Activated CD8-positive, alpha-beta memory T cell treated with anti-CD3 and anti-CD28 coated beads, Interleukin-2, amount 50 U/mL, for 24 hours (primary cell): ENCODE data around the gene CDH23.

Experiments
- DNase-seq: peaks from one replicate; pipeline ENCODE4 v3.0.0-alpha.2; 2020; ENCODE audit errors: extremely low read depth

CDH23 gene

DNA sequence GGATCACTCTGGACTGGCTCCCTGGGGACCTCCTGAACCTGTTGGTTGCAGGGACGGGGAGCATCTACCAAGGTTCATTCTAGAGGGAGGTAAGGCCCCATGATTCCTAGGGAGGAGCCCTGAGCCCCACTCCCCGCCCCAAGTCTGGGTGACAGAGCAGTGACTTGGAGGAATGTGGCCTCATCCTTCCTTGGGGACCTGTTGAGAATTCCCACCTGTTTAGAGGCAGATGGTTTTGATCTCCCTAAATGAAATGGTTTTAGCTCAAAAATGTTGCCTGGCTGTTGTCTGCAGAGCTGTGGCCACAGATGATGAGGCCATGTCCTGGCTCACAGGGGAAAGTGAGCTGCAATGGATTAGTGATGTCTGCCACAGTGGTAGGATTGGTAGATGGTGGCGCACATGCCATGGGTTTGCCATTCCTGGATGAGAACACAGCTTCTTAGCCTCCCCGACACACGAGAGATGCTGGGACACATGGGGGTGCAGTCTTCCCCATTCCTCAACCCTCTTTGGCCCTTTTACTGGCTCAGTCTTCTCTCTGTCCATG is 310.6 kb downstream of the CDH23 start:
- no peak for DNase-seq

DNA sequence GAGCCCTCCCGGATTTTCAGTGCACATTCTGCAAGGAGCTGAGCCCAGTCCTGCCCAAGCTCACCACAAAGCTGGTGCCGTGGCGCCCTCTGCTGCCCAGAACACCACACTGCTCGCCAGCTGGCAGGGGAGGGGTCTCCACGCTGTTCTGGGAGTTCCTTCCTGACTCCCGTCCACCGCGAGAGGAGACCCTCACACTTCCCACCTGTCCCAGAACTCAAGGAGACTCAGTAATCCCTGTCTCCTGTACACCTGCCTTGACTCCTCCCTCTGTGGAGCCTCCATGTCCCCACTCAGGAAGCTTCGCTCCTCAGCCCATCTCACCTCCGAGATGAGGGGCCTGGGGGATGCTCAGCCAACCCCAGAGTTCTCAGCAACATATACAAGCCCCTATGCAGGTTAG is 311.6 kb downstream of the CDH23 start:
- DNase-seq, result no peak

DNA sequence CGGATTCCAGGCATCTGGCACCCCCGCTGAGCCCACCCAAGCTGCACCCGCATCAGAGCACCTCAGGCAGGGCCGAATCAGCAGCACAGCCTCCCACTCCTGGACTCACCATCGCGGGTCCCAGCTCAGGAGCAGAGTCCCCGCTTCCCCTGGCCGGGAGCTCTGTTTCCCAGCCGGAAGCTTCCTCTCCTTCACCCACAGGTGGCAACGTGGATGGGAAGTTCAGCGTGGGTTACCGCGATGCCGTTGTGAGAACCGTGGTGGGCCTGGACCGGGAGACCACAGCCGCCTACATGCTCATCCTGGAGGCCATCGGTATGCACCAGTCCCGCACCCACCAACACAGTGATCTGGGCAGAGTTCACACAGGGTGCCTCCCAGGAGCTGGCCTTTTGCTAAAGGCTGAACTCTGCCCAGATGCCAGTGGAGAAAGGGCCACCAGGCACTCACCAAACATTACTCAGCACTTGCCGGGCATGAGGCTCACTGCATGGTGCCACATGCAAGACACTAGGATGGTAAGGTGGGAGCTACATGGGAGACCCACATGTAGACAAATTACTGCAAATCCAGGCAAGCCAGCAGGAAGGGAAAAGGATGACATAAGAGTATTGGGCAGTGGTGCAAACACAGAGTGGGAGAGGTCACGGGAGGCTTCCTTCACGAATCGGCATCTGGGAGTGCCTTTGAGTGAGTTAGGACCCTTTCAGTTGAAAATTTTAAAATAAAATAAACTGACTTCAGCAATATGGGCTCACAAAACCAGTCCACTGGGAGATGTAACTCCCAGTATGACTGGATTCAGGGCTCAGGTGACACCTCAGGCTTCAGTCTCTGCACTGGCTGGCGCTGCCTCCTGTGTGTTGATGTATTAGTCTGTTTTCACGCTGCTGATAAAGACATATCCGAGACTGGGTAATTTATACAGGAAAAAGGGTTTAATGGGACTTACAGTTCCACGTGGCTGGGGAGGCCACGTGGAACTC is 312.5 kb downstream of the CDH23 start:
- DNase-seq, result no peak

DNA sequence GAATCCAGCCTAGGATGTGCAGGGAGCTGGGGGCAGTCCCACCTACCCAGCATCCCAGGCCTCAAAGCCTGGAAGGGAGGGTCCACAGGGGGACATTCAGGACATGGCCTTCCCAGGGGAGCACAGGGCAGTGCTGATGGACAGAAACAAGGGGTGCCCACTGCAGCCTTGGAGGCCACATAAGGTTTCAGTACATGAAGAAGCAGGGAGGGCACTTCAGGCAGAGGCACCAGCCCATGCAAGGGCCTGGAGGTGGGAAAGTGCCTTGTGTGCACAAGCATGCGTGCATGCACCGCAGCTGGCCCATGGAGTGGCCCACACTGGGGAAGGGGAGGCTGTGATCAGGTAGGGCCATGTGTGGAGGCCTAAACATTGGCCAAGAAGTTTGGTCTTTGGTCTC is 313.8 kb downstream of the CDH23 start:
- no peak for DNase-seq

DNA sequence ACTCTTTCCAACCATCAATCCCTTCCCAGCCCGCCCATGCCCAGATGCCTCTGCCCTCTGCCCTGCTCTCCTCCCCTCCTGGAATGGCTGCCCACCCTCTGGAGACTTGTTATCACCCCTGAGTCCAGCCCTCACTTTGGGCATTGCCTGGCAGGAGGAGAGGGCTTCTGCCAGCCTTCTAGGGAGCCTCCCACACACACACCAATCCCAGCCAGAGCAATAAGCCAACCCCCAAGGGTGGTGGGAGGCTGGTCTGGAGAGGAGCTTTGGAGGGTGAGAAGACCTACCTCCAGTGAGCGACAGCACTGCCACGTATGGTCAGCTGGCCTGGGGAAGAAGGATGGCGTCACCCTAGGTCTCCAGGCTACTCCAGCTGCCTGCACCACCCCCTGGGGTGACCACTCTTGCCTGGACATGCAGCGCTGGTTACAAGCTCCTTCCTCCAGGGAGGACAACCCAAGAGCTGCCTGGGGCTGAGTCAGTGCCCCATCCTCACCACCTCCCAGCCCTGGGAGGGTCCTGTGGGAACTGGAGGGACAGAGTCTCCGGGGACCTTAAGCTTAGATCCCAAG is 314.4 kb downstream of the CDH23 start:
- no peak for DNase-seq

DNA sequence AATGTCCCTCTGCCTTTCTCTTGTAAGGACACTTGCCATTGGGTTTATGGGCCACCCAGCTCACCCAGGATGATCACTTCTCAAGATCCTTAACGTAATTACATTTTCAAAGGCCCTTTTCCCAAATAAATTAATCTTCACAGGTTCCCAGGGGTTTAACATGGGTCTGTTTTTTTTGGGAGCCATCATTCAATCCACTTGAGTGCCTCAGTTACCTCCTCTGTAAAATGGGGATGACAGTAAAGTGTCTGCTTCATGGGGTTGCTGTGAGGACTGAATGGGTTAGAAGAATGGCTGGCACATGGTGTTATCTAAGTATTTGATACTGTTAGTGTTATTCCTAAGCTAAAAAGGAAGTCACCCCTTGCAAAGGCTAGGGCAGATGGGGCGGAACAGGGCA is 315.4 kb downstream of the CDH23 start:
- no peak for DNase-seq

DNA sequence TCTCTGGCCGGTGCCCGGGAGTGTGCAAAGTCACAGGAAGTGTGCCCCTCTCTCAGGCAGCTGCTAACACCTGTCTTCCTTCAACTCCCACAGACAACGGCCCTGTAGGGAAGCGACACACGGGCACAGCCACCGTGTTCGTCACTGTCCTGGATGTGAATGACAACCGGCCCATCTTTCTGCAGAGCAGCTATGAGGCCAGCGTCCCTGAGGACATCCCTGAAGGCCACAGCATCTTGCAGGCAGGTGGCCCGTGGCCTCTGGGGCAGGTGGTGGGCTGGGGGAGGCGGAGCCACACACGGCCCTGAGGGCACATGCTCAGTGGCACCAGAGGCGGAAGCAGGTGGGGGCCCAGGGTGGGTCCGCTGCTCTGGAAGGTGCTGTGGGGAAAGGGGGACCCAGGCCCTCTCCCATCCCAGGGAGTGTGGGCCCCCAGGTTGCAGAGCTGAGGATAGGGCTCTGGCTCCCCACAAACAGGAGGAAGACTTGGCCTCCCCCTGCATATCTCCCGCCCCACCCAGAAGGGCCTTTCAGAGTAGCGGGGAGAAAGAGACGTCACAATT is 315.9 kb downstream of the CDH23 start:
- DNase-seq, result no peak

DNA sequence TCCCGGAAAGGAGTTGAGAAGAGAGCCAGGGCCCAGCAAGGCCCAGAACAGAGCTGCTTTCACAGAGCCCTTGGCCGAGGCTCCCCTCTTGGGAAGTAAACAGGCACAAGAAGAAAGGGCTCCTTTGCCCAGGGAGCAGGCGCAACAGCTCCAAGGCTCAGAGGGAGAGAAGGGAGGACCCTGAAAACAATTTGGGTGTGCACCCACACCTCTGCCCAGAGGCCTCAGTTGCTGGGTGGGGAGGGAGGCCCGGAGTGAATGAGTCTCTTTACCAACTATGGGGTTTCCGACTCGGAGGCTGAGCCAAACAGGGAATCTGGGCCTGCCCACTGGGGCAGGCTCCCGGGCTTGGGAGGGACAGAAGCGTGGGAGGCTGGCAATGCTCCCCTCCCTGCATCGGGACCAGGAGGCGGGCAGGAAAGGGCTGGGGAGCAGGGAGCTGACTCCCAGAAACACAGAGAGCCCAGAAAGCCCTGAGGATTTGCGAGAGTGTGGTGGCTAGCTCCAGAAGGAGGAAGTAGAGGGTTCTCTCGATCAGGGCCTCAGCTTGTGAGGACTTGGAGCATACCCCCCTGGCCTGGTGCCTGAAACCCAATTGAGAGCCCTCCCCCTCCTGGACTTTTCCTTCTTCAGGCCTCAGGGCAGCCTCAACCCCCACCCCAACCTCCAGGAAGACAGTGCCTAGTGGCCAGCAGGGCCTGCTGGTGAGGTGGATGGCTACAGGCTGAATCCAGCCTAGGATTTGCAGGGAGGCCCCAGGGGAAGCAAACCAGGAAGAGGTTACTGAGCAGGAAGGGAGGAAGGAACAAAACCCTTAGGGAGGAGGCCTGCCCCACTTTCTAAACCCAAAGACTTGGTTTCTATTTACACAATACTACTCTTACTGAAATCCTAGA is 316.7 kb downstream of the CDH23 start:
- DNase-seq, result no peak

DNA sequence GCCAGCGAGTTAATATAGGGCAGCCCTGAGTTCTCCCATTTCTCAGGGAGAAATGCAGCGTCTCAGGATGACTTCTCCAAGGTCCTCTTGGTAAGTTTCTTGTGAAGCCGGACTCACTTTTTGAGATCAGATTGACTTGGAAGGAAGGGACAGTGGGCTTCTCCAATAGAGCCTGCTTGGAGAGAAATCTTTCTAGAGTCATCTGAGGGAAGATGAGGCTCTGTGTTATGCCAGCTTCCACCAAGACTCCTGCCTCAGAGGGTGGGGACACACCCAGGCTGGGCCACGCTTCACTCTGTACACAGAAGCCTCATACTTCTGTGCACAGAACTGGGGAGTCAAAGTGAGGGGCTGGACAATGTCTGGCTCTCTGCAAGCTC is 317.3 kb downstream of the CDH23 start:
- DNase-seq, result no peak

DNA sequence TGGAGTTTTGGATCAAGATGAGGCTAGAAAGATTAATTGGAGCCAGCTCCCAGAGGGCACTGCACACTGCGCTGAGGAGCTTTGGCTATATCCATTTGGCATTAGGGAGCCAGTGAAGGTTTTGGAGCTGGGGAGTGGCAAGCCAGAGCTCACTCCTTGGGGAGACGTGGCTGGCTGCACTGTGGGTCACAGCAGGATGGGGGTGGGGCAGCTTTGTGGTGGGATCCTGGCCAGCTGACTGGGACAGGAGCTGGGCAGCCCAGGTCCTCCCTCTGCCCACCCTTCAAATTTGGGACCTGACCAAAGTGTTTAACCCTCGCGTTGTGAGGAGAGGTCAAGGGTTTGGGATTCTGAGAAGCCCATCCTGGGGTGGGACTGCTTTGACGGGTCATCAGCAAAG is 317.9 kb downstream of the CDH23 start:
- DNase-seq, result no peak

DNA sequence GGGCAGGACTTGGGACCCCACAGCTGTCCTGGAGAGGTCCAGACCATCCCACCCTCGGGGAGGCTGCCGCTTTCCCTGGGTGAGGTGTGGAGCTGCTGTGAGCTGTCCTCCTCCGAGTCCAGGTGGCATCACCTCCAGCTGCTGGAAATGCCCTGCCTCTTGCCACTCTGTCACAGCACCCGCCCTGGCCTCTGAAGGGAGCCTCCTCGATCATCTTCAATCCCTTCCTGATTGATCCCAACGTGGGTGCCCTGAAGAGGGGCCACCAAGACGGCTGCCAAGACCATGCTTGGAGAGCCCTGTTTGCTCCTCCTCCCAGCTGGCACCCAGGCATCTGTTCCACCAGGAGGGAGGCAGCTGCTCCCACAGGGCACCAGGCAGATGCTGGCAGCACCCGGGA is 318.3 kb downstream of the CDH23 start:
- no peak for DNase-seq

DNA sequence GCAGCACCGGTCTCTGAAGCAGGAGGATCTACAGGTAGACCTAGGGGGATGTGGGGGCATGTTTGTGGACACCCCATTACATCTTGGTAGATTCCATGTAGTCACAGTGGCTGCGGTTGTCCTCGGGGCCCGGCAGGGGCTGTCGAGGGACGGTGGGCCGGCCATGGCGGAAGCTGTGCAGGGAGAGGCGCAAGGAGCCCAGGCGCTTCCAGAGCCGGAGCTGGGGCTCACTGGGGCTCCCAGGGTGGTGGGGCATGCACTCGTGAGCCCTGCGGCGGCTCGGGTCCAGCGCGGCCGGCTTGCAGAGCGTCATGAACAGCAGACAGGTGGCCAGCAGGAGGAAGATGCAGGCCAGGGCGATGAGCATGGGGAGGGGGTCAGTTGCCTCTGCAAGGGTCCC is 319.1 kb downstream of the CDH23 start:
- DNase-seq, result no peak

DNA sequence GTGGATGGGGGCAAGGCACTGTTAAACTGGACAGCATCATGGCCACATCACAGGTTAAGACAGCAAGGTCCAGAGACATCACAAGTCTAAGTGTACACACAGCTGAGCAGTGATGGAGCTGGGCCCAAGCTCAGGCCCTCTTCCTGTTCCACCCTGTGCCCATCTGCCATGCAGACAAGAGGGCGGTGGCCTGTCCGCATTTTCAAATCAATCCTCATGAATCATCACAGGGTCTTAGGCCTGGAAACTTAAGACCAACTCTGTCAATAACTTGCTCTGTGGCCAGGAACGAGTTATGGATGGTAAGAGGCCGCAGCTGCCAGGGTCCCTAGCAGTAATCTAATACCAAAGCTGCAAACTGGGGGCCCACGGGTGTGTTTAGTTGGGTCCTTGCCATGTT is 319.7 kb downstream of the CDH23 start:
- no peak for DNase-seq

DNA sequence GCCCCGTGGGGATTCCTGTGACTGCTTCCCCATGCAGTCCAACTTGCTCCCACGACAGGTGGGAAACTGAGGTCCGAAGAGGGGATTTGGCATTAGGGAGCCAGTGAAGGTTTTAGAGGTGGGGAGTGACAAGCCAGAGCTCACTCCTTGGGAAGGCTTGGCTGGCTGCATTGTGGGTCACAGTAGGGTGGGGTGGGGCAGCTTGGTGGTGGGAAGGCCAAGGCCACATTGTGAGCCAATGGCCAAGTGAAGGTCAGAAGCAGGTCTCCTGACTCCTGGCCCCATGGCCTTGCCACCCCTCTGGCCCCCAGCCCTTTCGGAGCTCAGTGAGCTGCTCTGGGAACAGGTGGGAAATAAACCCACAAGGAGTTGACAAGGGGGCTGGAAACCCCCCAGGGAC is 320.3 kb downstream of the CDH23 start:
- no peak for DNase-seq

DNA sequence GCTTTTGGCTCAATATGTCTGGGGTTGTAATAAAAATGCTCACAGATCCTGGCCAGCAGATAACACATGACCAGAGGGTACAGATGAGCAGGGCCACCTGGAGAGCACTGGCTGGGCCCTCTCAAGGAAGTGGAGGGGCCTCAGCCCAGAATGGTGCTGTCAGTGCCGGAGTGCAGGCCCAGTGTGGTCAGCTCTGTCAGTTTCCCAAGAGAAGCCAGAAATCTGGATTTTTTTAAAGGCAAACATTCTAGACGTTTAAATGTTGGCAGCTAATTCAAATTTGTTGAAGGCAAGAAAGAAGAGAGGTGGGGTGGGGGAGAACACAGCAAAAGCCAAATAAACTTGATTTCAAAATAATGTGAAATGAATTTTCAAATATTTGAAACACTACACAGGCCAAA is 320.8 kb downstream of the CDH23 start:
- DNase-seq, result no peak

DNA sequence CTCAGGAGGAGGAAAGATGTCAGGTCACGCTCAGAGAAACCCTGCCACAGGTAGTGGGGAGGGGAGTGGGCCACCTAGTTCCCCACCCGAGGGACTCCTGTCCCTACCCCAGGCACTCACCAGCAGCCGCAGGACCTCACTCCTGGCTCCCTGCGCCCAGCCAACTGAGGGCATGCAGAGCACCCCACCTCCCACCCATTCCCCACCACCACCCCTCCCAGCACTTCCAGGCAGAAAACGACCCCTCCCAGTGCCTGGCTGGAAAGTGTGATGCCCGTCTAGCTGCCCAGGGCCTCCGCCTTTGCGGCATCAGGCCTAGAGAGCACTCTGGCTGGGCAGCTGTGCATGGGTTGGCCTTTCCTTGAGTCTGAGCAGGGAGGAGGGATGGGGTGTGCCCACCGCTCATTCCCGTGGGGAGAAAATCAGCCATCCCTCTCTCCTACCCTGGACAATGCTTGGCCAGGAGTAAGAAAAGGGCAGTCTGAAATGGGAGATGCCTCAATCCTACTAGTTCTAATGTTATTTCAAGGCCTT is 321.5 kb downstream of the CDH23 start:
- no peak for DNase-seq

DNA sequence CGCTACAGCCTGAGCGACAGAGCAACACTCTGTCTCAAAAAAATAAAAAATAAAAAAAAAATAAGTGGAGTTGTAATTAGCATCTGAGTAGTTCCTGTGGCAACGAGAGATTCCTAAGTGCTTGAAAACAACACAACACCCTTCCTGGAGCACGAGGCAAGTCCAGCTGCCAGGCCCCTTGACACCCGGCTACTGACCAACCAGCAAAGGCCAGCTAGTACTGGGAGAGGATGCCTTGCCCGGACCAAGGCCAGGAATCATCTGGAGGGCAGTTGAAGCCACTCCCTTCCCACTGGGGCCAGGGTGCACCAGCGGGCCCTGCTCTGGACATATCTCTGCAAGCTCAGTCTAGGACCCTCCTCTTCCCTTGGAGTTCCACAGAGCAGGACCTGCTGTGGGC is 322.3 kb downstream of the CDH23 start:
- DNase-seq, result no peak

DNA sequence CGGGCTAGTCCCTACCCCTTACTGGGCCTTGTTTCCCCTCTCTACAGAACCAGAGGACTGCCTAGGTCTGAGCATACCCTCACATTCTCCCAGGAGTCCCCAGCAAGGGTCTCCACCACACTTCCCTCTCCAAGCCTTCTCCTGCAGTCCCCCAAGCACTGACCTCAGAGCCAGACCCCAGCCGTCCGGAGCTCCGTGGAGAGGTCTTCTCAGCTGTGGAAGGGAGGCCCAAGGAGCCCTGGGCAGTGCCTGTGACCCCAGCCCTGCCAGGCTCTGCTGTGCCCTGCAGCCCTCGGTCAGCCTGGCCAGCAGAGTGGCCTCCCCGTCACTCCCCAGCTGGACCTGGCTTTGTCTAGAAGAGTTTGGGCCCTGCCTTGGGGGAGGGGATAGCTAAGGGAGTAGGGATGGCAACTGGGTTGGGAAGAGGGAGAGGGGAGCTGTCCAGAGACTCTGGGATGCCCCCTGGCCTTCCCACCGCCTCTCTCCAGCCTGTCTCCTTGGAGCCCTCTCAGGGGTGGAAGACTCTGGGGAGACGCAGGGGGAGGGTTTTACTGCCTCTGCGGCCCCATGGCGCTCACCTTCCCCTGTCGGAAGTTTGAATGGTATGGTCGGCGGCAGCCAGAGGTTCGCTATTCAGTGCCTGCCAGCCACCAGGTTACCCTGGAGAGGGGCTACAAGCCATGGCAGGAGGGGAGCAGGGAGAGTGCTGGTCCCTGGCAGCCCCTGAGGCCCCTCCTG is 322.9 kb downstream of the CDH23 start, which contains the start of gene C10orf105:
Gene C10orf105 (minus strand): TSS at position 315 of the 738 bp plus-strand sequence. CDS start 3,441 bp downstream, outside the sequence.
- DNase-seq, result no peak

DNA sequence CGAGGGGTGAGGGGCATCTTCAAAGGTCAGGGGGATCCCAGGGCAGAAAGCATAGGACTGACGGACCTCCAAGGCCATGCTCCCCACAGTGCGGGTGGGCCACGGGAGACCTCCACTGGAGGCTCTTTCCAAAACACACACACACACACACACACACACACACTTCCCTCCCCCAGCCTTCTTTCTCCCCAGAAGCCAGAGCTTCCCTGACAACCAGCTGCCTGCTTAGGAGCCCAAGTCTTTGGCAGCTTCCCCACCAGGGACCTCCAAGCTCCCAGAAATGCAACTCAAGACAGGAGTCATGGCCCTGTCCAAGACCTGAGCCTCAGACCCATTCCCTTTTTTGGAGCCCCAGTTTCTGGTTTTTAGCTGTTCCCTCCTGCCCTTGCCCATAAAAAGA is 323.6 kb downstream of the CDH23 start:
- no peak for DNase-seq

DNA sequence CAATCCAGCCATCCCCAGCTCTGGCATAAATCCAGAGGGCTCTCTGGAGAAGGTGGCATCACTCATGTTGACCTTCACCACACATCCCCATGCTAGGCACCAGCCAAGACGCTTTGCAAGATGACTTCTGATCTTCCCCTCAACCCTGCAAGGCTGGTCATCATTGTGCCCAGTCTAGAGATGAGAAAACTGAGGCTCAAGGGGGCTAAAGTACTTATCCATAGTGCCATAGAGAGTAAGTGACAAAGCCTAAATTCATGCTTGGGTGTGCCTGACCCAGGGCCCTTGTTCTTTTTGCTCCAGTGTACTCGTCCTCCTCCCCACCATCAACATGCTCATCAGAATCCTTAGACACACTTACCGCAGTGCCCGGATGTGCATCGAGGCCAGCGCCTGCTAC is 324.6 kb downstream of the CDH23 start:
- DNase-seq, result no peak

DNA sequence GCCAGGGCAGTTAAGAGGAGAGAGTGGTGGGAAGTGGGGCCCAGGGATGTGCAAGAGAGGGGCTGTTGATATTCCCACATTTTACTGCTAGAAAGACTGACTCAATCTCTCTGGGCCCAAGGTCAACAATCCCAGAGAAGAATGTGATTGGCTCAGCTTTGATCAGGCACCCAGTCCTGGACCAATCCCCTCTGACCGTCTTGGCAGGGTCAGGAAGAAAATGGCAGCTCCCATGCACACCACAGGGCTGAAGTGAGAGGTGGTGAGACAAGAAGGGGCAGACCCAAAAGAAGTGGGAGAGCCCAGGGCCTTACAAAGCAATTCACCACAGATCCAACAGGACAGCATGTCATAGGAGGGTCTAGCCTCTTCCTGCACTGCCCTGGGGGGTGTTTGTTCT is 326.1 kb downstream of the CDH23 start:
- no peak for DNase-seq
